Left ventricle myocardium inferior (tissue), 1 donor: ENCODE measurements around the gene FLACC1. TPM values are rescaled to one million over a fixed set of nuclear protein-coding genes. Genes with fewer than 3 reads are reported as not detected.
"Not testable (repeated sequence)": the region's sequence is repeated elsewhere in the genome, so short reads cannot be mapped to it uniquely, and the experiment has no call there.

Source experiments
- DNase-seq: peaks from one replicate; pipeline ENCODE4 v3.0.0-alpha.2; 2020
- H3K27ac ChIP-seq: fragments of 200-600 bp; replicated peaks from 2 replicates; pipeline ENCODE4 v1.8.0; 2021
- H3K27me3 ChIP-seq: fragments of 200-600 bp; 2 replicates; pipeline ENCODE4 v1.8.0; 2021; ENCODE audit warnings: low read depth
- H3K36me3 ChIP-seq: fragments of 200-600 bp; 2 replicates; pipeline ENCODE4 v1.8.0; 2021
- H3K4me1 ChIP-seq: fragments of 200-600 bp; 2 replicates; pipeline ENCODE4 v1.8.0; 2021
- H3K4me3 ChIP-seq: fragments of 200-600 bp; 2 replicates; pipeline ENCODE4 v1.8.0; 2021; ENCODE audit warnings: mild to moderate bottlenecking, moderate library complexity
- H3K9me3 ChIP-seq: fragments of 200-600 bp; replicated peaks from 2 replicates; pipeline ENCODE4 v1.8.0; 2021
- intact Hi-C: fragments of 100-400 bp; cut with micrococcal nuclease; formaldehyde crosslinking; loops from one replicate; pipeline ENCODE4 v1.11.0; 2022
- total RNA-seq: library from RNA; stranded (reverse); fragmentation: NEBNext Ultra II Directional; extraction: Animal tissue kit (Norgen Biotek cat#: 25700); gene quantifications from one replicate; pipeline ENCODE4 v1.2.1, GENCODE V29; 2021
- TF ChIP-seq, protein P1 (sequence below): fragments of 200-600 bp; IDR thresholded peaks from 2 replicates; pipeline ENCODE4 v1.8.0; 2021; ENCODE audit warnings: antibody characterized with exemption, mild to moderate bottlenecking, borderline replicate concordance
- donor health status: DM: no; HTN: yes; CAD: no; lungs with severe emphysema.

The FLACC1 gene
- total RNA-seq, 1 donor from 2014 or later = 11.8 TPM

DNA sequence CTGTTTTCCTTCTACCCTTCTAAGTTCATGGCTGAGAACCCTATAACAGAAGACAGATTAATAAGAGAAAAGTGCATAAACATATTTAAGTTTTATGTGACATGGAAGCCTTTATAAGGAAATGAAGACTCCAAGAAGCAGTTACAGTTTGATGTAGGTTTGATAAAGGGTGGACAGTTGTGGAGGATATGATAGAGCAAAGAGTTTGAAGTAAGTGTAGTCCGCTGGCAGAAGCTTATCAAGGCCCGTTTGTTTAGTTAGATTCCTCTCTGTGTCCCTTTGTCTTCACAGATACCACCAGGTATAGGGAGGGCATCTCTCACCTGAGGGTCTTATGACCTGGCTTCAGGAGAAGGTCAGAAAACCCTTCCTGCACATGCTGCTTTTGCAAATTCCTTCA is 107.3 kb downstream of the FLACC1 start:
- Histone ChIP-seq H3K9me3 (no peaks in the 10 kb centered on the region), H3K36me3 (no peaks in the 10 kb centered on the region), H3K27ac (no peak overlapping the region), H3K4me1 (no peaks in the 10 kb centered on the region), H3K27me3 (no peaks in the 10 kb centered on the region), H3K4me3 (no peak overlapping the region)
- intact Hi-C loops = no loop called here
- TF ChIP-seq, protein P1, sequence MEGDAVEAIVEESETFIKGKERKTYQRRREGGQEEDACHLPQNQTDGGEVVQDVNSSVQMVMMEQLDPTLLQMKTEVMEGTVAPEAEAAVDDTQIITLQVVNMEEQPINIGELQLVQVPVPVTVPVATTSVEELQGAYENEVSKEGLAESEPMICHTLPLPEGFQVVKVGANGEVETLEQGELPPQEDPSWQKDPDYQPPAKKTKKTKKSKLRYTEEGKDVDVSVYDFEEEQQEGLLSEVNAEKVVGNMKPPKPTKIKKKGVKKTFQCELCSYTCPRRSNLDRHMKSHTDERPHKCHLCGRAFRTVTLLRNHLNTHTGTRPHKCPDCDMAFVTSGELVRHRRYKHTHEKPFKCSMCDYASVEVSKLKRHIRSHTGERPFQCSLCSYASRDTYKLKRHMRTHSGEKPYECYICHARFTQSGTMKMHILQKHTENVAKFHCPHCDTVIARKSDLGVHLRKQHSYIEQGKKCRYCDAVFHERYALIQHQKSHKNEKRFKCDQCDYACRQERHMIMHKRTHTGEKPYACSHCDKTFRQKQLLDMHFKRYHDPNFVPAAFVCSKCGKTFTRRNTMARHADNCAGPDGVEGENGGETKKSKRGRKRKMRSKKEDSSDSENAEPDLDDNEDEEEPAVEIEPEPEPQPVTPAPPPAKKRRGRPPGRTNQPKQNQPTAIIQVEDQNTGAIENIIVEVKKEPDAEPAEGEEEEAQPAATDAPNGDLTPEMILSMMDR = no peak
- no peak for DNase-seq

DNA sequence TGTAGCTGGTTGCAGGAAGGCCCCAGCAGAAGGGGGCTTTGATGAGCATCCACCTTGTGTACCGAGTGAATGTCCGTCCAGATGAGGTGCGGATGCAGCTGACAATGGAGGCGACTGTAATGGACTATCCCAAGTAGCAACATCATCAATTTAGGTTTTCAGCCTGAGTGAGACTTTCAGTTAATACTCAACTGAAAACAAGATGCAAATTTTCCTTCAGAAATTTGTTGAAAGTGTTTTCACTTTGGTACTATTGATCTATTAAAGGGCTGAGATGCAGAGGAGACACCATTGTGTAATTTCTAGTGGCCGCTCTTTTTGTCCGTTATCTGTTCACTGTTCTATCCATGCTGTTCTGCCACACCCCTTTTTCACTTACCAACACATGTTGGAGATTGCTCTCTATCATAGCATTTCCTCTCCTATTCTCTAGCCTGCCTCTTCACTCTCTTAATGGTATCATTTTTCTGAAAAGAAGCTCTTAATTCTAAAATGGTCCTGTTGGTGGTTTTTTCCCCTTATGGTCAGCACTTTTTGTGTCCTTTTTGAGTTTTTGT is 108.8 kb downstream of the FLACC1 start:
- no peak for DNase-seq
- no peak overlapping the region for H3K4me3 ChIP-seq
- intact Hi-C loops = no loop called here
- no peak overlapping the region for H3K27ac ChIP-seq
- no peaks in the 10 kb centered on the region for H3K36me3 ChIP-seq
- TF ChIP-seq, protein P1 = no peak
- H3K4me1 ChIP-seq = no peaks in the 10 kb centered on the region
- H3K9me3 ChIP-seq = no peaks in the 10 kb centered on the region
- no peaks in the 10 kb centered on the region for H3K27me3 ChIP-seq

GRCh38 chr2:201246280-201246679 is 110.9 kb downstream of the FLACC1 start:
- H3K9me3 ChIP-seq = peaks cover 10% of the 10 kb centered on the region
- no peak overlapping the region for H3K4me3 ChIP-seq
- TF ChIP-seq, protein P1 = no peak
- no peak for DNase-seq
- no peaks in the 10 kb centered on the region for H3K4me1 ChIP-seq
- no peaks in the 10 kb centered on the region for H3K27me3 ChIP-seq
- intact Hi-C loops = no loop called here
- H3K27ac ChIP-seq = no peak overlapping the region
- H3K36me3 ChIP-seq = no peaks in the 10 kb centered on the region

GRCh38 chr2:201244829-201245228 is 112.3 kb downstream of the FLACC1 start:
- Histone ChIP-seq H3K4me1 (no peaks in the 10 kb centered on the region), H3K27me3 (no peaks in the 10 kb centered on the region), H3K36me3 (no peaks in the 10 kb centered on the region), H3K27ac (no peak overlapping the region), H3K4me3 (no peak overlapping the region), H3K9me3 (peaks cover 10% of the 10 kb centered on the region)
- intact Hi-C loops = no loop called here
- TF ChIP-seq, protein P1 = no peak
- DNase-seq = no peak

DNA sequence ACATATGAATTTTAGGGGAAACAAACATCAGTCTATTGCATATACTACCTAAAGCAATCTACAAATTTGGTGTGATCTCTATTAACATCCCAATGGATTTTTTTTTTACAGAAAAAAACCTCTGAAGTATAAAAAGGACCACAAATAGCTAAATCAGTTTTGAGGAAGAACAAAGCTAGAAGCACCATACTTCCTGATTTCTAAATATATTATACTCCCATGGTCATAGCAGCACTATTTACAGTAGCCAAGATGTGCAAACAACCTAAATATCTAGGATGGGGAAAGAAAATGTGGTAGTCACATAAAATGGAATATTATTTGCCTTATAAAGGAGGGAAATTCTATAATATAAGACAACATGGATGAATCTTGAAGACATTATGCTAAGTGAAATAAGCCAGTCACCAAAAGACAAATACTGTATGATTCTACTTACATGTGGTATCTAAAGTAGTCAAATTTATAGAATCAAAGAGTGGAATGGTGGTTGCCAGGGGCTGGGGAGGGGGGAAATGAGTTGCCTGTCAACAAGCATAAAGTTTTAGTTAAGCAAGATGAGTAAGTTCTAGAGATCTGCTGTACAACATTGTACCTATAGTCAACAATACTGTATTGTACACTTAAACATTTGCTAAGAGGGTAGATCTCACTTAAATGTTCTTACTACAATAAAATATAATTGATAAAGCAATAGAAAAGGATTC is 114.4 kb downstream of the FLACC1 start:
- no peak overlapping the region for H3K27ac ChIP-seq
- H3K9me3 ChIP-seq = peaks cover 10% of the 10 kb centered on the region
- H3K4me3 ChIP-seq = no peak overlapping the region
- DNase-seq = no peak
- TF ChIP-seq, protein P1 = no peak
- intact Hi-C loops = no loop called here
- no peaks in the 10 kb centered on the region for H3K36me3 ChIP-seq
- no peaks in the 10 kb centered on the region for H3K27me3 ChIP-seq
- peaks cover 5% of the 10 kb centered on the region for H3K4me1 ChIP-seq

DNA sequence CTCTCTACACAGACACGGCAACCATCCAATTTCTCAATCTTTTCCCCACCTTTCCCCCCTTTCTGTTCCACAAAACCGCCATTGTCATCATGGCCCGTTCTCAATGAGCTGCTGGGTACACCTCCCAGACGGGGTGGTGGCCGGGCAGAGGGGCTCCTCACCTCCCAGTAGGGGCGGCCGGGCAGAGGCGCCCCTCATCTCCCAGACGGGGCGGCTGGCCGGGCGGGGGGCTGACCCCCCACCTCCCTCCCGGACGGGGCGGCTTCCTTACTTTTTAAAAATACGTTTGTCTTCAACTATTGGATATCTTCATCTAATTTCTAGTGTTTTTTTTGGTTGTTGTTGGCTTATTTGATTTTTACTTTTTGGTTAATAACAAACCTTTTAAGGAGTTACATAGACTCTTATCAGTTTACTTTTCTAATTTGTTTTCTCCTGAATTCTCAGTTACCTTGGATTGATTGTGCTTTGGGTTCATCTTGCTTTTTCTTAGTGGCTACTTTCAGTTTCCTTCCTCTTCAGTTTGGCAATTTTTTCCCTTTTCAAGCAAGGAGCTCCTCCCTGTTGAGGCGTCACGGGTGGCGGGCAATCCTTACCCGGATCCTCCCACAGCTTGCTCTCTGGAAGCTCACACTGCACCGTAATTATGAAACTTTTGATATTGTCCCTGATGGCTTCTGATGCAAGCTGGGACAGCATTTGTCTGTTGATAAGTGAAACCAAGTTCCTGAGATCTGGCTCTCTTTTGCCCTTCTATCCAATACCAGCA is 117.8 kb downstream of the FLACC1 start:
- peak; percentile 76 for DNase-seq
- H3K4me3 ChIP-seq = peak overlapping the region; percentile 22
- H3K27me3 ChIP-seq = not testable (repeated sequence)

More for the DNA sequence above, 117.8 kb downstream of the FLACC1 start:
- peaks cover 10% of the 10 kb centered on the region for H3K9me3 ChIP-seq
- peaks cover 15% of the 10 kb centered on the region for H3K4me1 ChIP-seq
- H3K36me3 ChIP-seq, intact Hi-C loops: not testable (repeated sequence)
- H3K27ac ChIP-seq = peak overlapping the region; percentile 69
